HL-60/S4 treated with retinoic acid at 250 ng/mL for 4 days and 3 days (cell line): ENCODE measurements around the gene RAPGEF2.
"Not testable (repeated sequence)": the region's sequence is repeated elsewhere in the genome, so short reads cannot be mapped to it uniquely, and the experiment has no call there.

Experiments
- in situ Hi-C: fragments of 300-500 bp; cut with MboI; formaldehyde crosslinking; loops from 2 replicates; pipeline ENCODE4 v1.7.0; 2022; ENCODE audit warnings: low sequenced_read_pairs

Gene RAPGEF2

GRCh38 chr4:159160242-159160641 lies 57.4 kb downstream of the RAPGEF2 start:
- in situ Hi-C loops: no loop called here

DNA sequence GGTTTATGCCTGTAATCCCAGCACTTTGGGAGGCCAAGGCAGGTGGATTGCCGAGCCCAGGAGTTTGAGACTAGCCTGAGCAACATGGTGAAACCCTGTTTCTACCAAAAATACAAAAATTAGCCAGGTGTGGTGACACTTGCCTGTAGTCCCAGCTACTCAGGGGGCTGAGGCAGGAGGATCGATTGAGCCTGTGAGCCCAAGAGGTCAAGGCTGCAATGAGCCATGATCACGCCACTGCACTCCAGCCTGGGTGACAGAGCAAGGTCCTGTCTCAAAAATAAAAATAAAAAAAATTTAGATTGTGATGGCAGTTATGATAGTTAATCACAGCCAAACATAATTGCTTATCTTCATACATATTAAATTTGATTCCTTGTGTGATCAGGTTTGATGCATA lies 58.6 kb downstream of the RAPGEF2 start:
- in situ Hi-C loops: not testable (repeated sequence)

DNA sequence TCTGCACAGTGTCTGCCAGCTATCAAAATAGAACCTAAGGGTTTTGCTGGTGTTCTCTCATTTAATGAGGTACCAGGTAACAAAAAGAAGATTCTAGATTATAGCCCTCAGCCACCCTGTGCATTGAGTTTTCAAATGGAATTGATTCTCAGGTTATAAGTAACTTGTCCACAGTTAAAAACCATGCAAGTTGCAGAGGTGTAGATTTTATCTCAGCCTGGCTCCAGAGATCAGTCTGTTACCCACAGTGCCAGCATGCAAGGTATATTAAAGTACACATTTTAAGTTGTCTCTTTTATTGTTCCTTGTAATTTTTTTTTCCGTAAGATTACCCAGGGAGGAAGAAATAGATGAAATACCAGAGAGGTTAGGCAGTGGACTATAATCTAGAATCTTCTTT lies 59.7 kb downstream of the RAPGEF2 start:
- in situ Hi-C loops: no loop called here

DNA sequence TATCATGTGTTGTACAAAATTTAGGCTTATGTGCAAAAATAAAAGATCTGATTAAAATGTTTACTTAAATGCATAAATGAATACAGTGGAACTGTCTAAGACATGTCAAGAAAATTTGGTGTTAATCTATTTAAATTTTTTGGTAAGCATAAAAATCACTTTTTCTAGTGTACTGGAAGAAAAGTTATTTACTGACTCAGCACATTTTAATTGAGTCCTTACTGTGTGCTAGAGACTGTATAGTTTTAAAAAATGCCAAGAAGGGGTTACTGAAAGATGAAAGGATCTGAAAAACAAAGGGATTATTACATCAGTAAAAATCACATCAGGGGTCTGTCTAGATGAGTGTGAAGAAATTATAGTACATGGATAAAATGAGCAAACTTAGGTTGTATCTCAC lies 60.6 kb downstream of the RAPGEF2 start:
- in situ Hi-C loops: no loop called here

DNA sequence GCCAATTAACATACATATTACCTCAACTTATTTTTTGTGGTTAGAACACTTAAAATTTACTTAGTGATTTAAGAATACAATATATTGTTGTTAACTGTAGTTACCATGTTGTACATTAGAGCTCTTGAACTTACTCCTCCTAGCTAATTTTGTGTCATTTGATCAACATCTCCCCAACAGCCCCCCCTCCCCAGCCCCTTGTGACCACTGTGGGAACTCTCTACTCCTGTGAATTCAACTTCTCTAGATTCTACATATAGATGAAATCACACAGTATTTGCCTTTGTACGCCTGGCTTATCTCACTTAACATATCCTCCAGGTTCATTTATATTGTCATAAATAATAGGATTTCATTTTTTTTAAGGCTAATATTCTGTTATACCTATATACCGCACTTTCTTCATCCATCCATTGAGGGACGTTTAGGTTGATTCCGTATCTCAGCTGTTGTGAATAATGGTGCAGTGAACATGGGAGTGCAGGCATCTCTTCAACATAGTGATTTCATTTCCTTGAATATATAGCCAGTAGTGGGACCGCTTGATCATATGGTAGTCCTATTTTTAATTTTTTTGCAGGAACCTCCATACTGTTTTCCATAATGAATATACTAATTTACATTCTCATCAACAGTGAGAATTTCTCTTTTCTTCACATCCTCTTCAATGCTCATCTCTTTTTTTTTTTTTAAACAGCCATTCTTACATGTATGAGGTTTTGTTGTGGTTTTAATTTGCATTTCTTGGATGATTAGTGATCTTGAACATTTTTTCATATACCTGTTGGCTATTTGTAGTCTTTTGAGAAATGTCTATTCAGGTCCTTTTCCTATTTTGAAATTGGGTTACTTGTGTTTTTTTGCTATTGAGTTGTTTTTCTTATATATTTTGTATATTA lies 66.8 kb downstream of the RAPGEF2 start:
- in situ Hi-C loops: loop anchor here (10.0 kb wide), 1 partner anchor 315 kb away; no protein-coding TSS in a partner anchor

DNA sequence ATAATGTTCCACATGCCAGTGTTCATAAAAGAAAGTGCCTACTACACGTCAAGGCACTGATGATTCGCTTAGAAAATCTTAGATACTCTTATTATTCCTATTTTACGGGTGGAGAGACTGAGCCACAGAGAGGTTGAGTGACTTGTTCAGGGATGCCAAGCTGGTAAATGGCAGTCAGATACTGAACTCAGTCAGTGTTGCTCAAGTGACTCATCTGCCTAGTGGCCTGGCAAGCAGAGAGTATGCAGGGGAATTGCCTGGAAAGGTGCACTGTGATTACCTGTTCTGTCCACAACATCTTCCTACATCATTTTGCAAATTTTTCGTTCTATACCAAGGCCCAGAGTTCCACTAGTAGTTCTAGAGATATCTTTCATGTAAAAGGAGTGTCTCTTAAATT lies 68.4 kb downstream of the RAPGEF2 start:
- in situ Hi-C loops: loop anchor here (10.0 kb wide), 1 partner anchor 316 kb away; no protein-coding TSS in a partner anchor

GRCh38 chr4:159173886-159174285 lies 71.0 kb downstream of the RAPGEF2 start:
- in situ Hi-C loops: loop anchor here (10.0 kb wide), 1 partner anchor 319 kb away; no protein-coding TSS in a partner anchor

- in situ Hi-C loops: loop anchor here (10.0 to 25.0 kb wide), 2 partner anchors 320 to 437 kb away; no protein-coding TSS in a partner anchor
Observed at GRCh38 chr4:159174645-159175084, 71.8 kb downstream of the RAPGEF2 start.

GRCh38 chr4:159175085-159175988 lies 72.5 kb downstream of the RAPGEF2 start:
- in situ Hi-C loops: loop anchor here (10.0 to 25.0 kb wide), 2 partner anchors 321 to 438 kb away; no protein-coding TSS in a partner anchor

- in situ Hi-C loops: loop anchor here (10.0 to 25.0 kb wide), 2 partner anchors 321 to 439 kb away; no protein-coding TSS in a partner anchor
Observed at GRCh38 chr4:159175989-159176375, 73.1 kb downstream of the RAPGEF2 start.

- in situ Hi-C loops: loop anchor here (10.0 to 25.0 kb wide), 2 partner anchors 323 to 440 kb away; no protein-coding TSS in a partner anchor
Observed at GRCh38 chr4:159177265-159178150, 74.6 kb downstream of the RAPGEF2 start.

GRCh38 chr4:159178151-159178546 lies 75.3 kb downstream of the RAPGEF2 start:
- in situ Hi-C loops: loop anchor here (10.0 to 25.0 kb wide), 2 partner anchors 323 to 441 kb away; no protein-coding TSS in a partner anchor

GRCh38 chr4:159178979-159179969 lies 76.4 kb downstream of the RAPGEF2 start:
- in situ Hi-C loops: loop anchor here (10.0 to 25.0 kb wide), 2 partner anchors 324 to 442 kb away; no protein-coding TSS in a partner anchor

DNA sequence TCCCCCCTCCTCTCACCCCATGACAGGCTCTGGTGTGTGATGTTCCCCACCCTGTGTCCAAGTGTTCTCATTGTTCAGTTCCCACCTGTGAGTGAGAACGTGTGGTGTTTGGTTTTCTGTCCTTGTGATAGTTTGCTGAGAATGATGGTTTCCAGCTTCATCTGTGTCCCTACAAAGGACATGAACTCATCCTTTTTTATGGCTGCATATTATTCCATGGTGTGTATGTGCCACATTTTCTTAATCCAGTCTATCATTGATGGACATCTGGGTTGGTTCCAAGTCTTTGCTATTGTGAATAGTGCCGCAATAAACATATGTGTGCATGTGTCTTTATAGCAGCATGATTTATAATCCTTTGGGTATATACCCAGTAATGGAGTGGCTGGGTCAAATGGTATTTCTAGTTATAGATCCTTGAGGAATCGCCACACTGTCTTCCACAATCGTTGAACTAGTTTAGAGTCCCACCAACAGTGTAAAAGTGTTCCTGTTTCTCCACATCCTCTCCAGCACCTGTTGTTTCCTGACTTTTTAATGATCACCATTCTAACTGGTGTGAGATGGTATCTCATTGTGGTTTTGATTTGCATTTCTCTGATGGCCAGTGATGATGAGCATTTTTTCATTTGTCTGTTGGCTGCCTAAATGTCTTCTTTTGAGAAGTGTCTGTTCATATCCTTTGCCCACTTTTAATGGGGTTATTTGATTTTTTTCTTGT lies 81.2 kb downstream of the RAPGEF2 start:
- in situ Hi-C loops: loop anchor here (25.0 kb wide), 1 partner anchor 447 kb away; no protein-coding TSS in a partner anchor

- in situ Hi-C loops: loop anchor here (25.0 kb wide), 1 partner anchor 448 kb away; no protein-coding TSS in a partner anchor
Observed at GRCh38 chr4:159185591-159186023, 82.7 kb downstream of the RAPGEF2 start.

GRCh38 chr4:159188646-159189045 lies 85.8 kb downstream of the RAPGEF2 start:
- in situ Hi-C loops: loop anchor here (25.0 kb wide), 1 partner anchor 451 kb away; no protein-coding TSS in a partner anchor

DNA sequence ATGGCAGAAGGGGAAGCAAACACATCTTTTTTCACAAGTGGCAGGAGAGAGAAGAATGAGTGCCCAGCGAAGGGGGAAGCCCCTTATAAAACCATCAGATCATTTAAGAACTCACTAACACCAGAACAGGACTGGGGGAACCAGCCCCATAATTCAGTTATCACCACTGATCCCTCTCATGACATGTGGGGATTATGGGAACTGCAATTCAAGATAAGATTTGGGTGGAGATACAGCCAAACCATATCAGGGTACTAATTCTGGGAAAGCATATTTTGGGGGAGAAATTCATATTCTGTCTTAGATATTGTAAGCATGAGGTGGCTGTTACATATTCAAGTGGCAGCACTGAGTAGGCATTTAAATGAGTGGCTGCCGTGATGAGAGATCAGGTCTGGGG lies 87.8 kb downstream of the RAPGEF2 start:
- in situ Hi-C loops: loop anchor here (25.0 kb wide), 1 partner anchor 453 kb away; no protein-coding TSS in a partner anchor
